ENCODE data around the gene GRID1.

DNA sequence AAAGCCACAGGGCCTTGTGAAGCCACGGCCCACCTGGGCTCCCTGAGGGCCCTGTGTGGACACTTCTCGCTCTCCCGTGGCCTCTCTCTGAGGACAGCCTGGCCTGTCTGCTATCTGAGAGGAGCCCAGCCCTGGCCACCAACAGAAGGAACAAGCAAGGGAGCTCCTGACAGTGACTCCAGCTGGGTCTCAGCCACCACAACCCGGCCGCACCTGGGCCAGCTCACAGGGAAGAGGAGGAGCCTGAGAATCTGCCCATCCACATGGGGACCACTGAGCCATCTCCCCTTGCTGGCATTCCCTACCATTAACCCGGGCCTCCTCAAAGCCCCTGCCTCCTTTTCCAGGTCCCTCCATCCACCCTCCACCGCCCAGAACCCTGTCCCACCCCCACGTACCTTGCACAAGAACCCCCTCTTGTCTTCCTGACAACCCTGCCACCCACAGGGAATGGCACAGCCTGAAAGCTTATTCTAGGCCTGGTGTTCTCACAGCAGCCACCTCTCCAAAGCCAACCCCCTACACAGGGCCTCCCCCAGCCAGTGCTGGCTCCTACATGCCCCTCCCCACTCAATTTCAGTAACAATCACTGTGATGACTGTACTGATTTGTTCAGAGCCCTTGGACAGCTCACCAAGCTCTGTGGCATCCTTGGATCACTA lies 120.2 kb downstream of the GRID1 start:
- no peak for TF ChIP-seq GATA3 (IDR thresholded peaks at IDR 0.05; ENCODE audit: low read depth, low read length)
- no peak for TF ChIP-seq GATA2 (IDR thresholded peaks at IDR 0.05; ENCODE audit: low read depth, low read length)

Data from SH-SY5Y (cell line).